Aorta (tissue), 5 donors: ENCODE measurements around the gene TSHZ1. TPM values are rescaled to one million over a fixed set of nuclear protein-coding genes. Genes with fewer than 3 reads are reported as not detected.

ENCODE experiments used
- ATAC-seq: fragments of 200-7000 bp; cut with Tn5 transposase; one replicate; pipeline ENCODE4 v1.9.1; 2022; ENCODE audit warnings: moderate library complexity; ENCODE audit not compliant: low FRiP score
- DNase-seq, 2 donors: peaks; one replicate each; pipeline ENCODE4 v3.0.0-alpha.2; 2020
- H3K27ac ChIP-seq, 2 donors: one replicate each; pipeline ENCODE4 v1.5.1; 2013; ENCODE audit warnings: low read length in 2 of 2, mild to moderate bottlenecking in 2 of 2, moderate library complexity in 2 of 2, control low read depth in 1 of 2, inconsistent platforms in 1 of 2, low read depth in 1 of 2
- H3K27me3 ChIP-seq, 2 donors: one replicate each; pipeline ENCODE4 v1.6.1; 2013; ENCODE audit warnings: control low read depth in 1 of 2, low read length in 1 of 2, mild to moderate bottlenecking in 1 of 2, moderate library complexity in 1 of 2; ENCODE audit not compliant: insufficient read depth in 2 of 2, control insufficient read depth in 1 of 2
- H3K36me3 ChIP-seq, 2 donors: one replicate each; pipeline ENCODE4 v1.6.1; 2013; ENCODE audit warnings: control low read depth in 1 of 2, low read length in 1 of 2, mild to moderate bottlenecking in 1 of 2; ENCODE audit not compliant: insufficient read depth in 2 of 2, control insufficient read depth in 1 of 2
- H3K4me1 ChIP-seq, 2 donors: one replicate each; pipeline ENCODE4 v1.6.1; 2013; ENCODE audit warnings: low read length in 2 of 2, control low read depth in 1 of 2, mild to moderate bottlenecking in 1 of 2, moderate library complexity in 1 of 2; ENCODE audit not compliant: insufficient read depth in 2 of 2, control insufficient read depth in 1 of 2
- H3K4me3 ChIP-seq, 2 donors: one replicate each; pipeline ENCODE4 v1.5.1; 2013; ENCODE audit warnings: low read length in 2 of 2, control low read depth in 1 of 2, mild to moderate bottlenecking in 1 of 2
- H3K9me3 ChIP-seq: one replicate; pipeline ENCODE4 v1.6.1; 2013; ENCODE audit warnings: mild to moderate bottlenecking, low read length; ENCODE audit not compliant: control insufficient read depth
- WGBS, 2 donors: extraction: QIAGEN DNeasy Blood & Tissue Kit; methylation state at CpG; one replicate each; pipeline ENCODE4 v1.1.7; 2013; 5-methylcytosine and 5-hydroxymethylcytosine counted together
- intact Hi-C, 2 donors: fragments of 100-400 bp; cut with DNase I; formaldehyde crosslinking; loops; one replicate each; pipeline versions ENCODE4 v1.14.2 to v1.15.0; 2022
- polyA plus RNA-seq, 2 donors: library from polyadenylated mRNA; stranded (reverse); fragments of 200-250 nt; gene quantifications; one replicate each; pipeline ENCODE4 v1.2.3, GENCODE V29; 2013
- total RNA-seq, 2 donors: library from RNA; stranded (reverse); fragmentation: NEBNext Ultra II Directional; extraction: Animal tissue kit (Norgen Biotek cat#: 25700); gene quantifications; one replicate each; pipeline ENCODE4 v1.2.1, GENCODE V29; 2021
- donor health status: healthy with polysubstance abuse.
- donor health status: Bipolar disorder and iron deficiency.
- donor health status: DM: no; HTN: no; CAD: no.
- donor health status: DM: no; HTN: no; CAD: no.
- donor health status: DM: yes; HTN: yes; CAD: no.

The TSHZ1 gene
- total and polyA plus RNA-seq, 4 donors: 3.3 to 26.0 (median 11.8) TPM

DNA sequence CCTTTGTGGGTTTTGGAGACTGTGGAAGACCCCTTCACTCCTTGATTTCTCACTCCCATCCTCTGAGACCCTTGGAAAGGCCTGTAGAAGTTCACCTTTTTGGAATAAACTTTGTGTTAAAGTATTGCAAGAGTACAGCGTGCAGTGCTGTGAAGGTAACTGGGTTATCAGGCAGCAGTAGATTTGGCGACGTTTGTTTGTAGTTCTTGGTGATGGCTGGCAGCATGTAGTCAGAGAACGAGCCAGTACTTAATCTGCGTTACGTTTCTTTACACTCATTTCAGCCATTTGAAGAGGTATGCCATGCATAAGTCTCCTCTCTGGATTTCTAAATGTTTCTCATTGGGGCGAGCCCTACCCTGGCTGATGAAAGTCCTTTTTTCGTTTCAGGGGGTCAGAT is 64.6 kb downstream of the TSHZ1 start:
- WGBS, 2 donors: 92 to 93% methylated on average over 8 of the region's 8 CpGs
- H3K4me3 ChIP-seq: no peak overlapping the region
- no peaks in the 10 kb centered on the region for H3K4me1 ChIP-seq
- intact Hi-C loops: no loop called here
- H3K27ac ChIP-seq: no peak overlapping the region
- H3K9me3 ChIP-seq: no peaks in the 10 kb centered on the region
- no peaks in the 10 kb centered on the region for H3K27me3 ChIP-seq
- ATAC-seq: no peak
- no peaks in the 10 kb centered on the region for H3K36me3 ChIP-seq
- DNase-seq: no peak

DNA sequence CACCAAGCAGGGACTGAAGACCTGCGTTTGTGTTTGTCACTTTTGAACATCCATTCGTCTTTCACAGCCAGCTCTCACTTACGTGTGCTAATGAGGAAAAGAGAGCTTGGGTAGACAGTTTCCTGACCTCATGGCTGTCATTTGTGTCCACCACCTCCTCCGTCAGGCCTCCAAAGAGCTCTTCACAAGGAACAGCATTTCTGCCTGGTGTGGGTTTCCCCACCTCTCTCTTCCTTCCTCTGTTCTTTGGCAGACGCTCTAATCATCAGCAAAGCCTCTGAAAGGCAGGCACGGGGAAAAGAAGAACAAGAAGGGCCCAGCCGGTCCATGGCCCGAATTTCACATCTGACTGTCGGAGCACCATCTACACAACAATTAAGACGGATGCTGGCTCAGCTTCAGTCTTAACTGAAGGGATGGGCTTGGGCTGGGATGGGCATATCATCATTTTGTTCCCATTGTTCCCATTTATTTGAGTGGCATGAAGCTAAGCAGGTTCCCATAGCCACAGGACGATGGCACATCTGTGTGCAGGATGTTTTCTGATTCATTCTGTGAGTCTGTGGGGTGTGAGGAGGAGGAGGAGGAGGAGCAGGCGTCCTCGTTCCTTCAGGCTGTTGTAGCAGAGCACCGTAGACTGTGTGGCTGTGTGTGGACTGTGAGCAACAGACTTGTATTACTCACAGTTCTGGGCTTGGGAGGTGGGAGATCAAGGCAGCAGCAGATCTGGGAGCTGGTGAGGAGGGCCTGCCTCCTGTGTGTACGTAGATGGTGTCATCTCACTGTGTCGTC is 66.4 kb downstream of the TSHZ1 start:
- Histone ChIP-seq H3K36me3 (no peaks in the 10 kb centered on the region), H3K27ac (no peak overlapping the region)

GRCh38 chr18:75277610-75277928 is 67.0 kb downstream of the TSHZ1 start:
- Histone ChIP-seq H3K4me3 (no peak overlapping the region), H3K36me3 (no peaks in the 10 kb centered on the region), H3K27me3 (no peaks in the 10 kb centered on the region), H3K4me1 (no peaks in the 10 kb centered on the region), H3K27ac (no peak overlapping the region), H3K9me3 (no peaks in the 10 kb centered on the region)
- intact Hi-C loops: no loop called here
- ATAC-seq: no peak
- no peak for DNase-seq
- WGBS, 2 donors: 96 to 97% methylated on average over 4 of the region's 4 CpGs

More for the DNA sequence above, 66.4 kb downstream of the TSHZ1 start:
- ATAC-seq (no peak), DNase-seq (no peak)
- Histone ChIP-seq H3K4me1 (no peaks in the 10 kb centered on the region), H3K27me3 (no peaks in the 10 kb centered on the region), H3K4me3 (no peak overlapping the region), H3K9me3 (no peaks in the 10 kb centered on the region)
- 87 to 93% methylated on average over 16 of the region's 16 CpGs for WGBS, 2 donors
- intact Hi-C loops: no loop called here

- intact Hi-C loops: no loop called here
- no peaks in the 10 kb centered on the region for H3K9me3 ChIP-seq
- no peaks in the 10 kb centered on the region for H3K4me1 ChIP-seq
- no peaks in the 10 kb centered on the region for H3K27me3 ChIP-seq
- H3K4me3 ChIP-seq: no peak overlapping the region
- ATAC-seq: peak; percentile 37
- H3K27ac ChIP-seq: no peak overlapping the region
- DNase-seq: no peak
- 91% methylated on average over 5 of the region's 5 CpGs for WGBS, 2 donors
- H3K36me3 ChIP-seq: no peaks in the 10 kb centered on the region
These were observed 68.8 kb downstream of the TSHZ1 start for GRCh38 chr18:75279381-75279780.

DNA sequence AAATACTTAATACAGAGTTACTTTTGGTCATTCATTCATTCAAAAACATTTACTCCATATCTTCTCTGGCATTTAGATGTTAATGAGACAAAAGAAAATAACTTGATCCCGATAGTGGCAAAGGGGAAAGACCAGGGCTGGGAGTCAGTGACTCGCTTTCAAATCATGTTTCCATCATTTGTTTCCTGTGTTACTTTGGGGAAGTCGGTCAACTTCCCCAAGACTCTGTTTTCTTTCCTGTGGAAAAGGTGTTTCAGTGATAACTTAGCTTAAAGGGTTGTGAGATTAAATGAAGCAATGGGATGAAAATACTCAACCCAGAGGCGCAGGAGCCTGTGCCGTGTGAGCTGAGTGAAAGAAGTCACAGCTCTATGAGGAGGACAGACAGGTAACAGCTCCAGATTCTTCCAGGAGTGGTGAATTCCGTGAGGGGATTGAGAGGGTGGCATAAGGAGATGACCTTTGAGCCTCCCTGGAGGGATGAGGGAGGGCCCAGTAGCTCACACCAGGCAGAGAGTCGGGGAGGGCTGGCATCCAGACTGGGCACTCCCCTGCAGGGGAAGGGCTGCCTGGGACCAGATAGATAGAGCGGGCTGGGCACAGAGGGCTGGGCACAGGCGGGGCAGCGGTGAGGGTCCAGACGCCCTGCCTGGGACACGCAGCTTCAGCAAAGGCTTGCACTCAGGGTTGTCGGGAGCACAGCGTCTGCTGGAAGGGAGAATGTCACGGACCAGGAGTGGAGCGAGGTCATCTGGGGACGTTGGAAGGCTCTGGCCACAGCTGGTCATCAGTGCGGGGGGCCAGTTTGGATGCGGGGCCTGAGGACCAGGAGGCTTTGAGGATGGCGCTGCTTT is 70.1 kb downstream of the TSHZ1 start:
- no peaks in the 10 kb centered on the region for H3K36me3 ChIP-seq
- DNase-seq: no peak
- intact Hi-C loops: no loop called here
- WGBS, 2 donors: 86 to 87% methylated on average over 20 of the region's 20 CpGs
- H3K4me3 ChIP-seq: no peak overlapping the region
- H3K27ac ChIP-seq: no peak overlapping the region
- ATAC-seq: peak; percentile 12
- no peaks in the 10 kb centered on the region for H3K27me3 ChIP-seq
- H3K4me1 ChIP-seq: no peaks in the 10 kb centered on the region
- no peaks in the 10 kb centered on the region for H3K9me3 ChIP-seq

GRCh38 chr18:75282746-75283145 is 72.1 kb downstream of the TSHZ1 start:
- DNase-seq (no peak), ATAC-seq (no peak)
- intact Hi-C loops: no loop called here
- no peak overlapping the region for H3K27ac ChIP-seq
- H3K27me3 ChIP-seq: no peaks in the 10 kb centered on the region
- H3K9me3 ChIP-seq: no peaks in the 10 kb centered on the region
- no peaks in the 10 kb centered on the region for H3K4me1 ChIP-seq
- H3K36me3 ChIP-seq: peaks cover 0 to 2% of the 10 kb centered on the region in 2 donors
- no peak overlapping the region for H3K4me3 ChIP-seq
- 96% methylated on average over 15 of the region's 15 CpGs for WGBS, 2 donors

DNA sequence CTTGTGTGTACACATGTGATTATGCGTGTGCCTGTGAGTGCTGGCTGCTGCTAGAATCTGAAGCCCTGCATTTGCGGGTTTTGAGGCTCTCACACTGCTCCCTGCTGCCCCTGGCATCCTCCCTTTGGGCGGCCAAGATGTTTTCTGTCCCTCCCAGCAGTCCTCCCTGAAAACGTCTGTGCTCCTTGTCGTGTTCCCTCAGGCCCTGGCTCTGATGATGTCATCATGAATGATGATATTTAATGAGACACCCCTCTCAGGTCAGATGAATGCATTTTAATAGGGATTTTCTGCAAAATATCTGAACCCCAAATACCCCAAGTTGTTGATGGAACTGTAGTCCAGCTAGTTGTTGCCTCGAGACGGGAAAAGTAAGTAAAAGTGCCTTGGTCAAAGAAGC is 73.1 kb downstream of the TSHZ1 start:
- Histone ChIP-seq H3K27ac (no peak overlapping the region), H3K36me3 (peaks cover 0 to 2% of the 10 kb centered on the region in 2 donors), H3K27me3 (no peaks in the 10 kb centered on the region), H3K4me1 (no peaks in the 10 kb centered on the region), H3K9me3 (no peaks in the 10 kb centered on the region), H3K4me3 (no peak overlapping the region)
- intact Hi-C loops: no loop called here
- ATAC-seq: no peak
- no peak for DNase-seq
- whole genome bisulfite sequencing, 2 donors: 87 to 89% methylated on average over 7 of the region's 7 CpGs

DNA sequence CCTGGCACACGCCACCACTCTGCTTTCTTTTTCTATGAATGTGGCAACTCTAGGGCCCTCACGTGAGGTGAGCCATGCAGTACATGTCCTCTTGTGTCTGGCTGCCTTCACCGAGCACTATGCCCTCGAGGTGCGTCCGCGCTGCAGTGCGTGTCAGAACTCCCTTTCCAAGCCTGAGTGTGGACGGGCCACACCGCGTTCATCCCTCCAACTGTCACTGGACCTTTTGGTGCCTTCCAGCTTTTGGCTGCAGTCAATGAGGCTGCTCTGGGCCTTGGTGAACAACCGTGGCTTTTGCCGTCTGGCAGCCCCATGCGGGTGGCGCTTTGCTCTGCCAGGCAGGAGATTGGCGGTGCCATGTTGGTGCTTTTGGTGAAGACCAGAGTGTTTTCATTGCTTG is 74.0 kb downstream of the TSHZ1 start:
- H3K4me3 ChIP-seq: no peak overlapping the region
- peaks cover 0 to 2% of the 10 kb centered on the region in 2 donors for H3K36me3 ChIP-seq
- intact Hi-C loops: no loop called here
- ATAC-seq (no peak), DNase-seq (no peak)
- no peak overlapping the region for H3K27ac ChIP-seq
- no peaks in the 10 kb centered on the region for H3K4me1 ChIP-seq
- H3K27me3 ChIP-seq: no peaks in the 10 kb centered on the region
- WGBS, 2 donors: 96% methylated on average over 16 of the region's 16 CpGs
- H3K9me3 ChIP-seq: no peaks in the 10 kb centered on the region

- WGBS, 2 donors: 96 to 97% methylated on average over 24 of the region's 24 CpGs
- Histone ChIP-seq H3K27me3 (no peaks in the 10 kb centered on the region), H3K4me1 (no peaks in the 10 kb centered on the region), H3K4me3 (no peak overlapping the region), H3K9me3 (no peaks in the 10 kb centered on the region), H3K27ac (no peak overlapping the region), H3K36me3 (peaks cover 0 to 2% of the 10 kb centered on the region in 2 donors)
- intact Hi-C loops: no loop called here
- DNase-seq (no peak), ATAC-seq (no peak)
These were observed 75.3 kb downstream of the TSHZ1 start for GRCh38 chr18:75285876-75286275.
